Renal cortex interstitium (tissue), 11 donors: ENCODE measurements around the gene LUC7L3. TPM values are rescaled to one million over a fixed set of nuclear protein-coding genes. Genes with fewer than 3 reads are reported as not detected.

Source experiments
- DNase-seq, 11 donors: peaks; one replicate each; pipeline ENCODE4 v3.0.0-alpha.2; 2013; ENCODE audit warnings: low read depth in 9 of 11, low spot score in 4 of 11; ENCODE audit errors: extremely low read depth in 1 of 11
- polyA plus RNA-seq, 3 donors: library from polyadenylated mRNA; unstranded; fragments of 120-200 nt; gene quantifications; one replicate each; pipeline ENCODE4 v1.2.1, GENCODE V29; 2013; ENCODE audit not compliant: insufficient read length in 3 of 3

Gene LUC7L3
- polyA plus RNA-seq, 3 donors, result 519 to 747 (median 689) TPM

GRCh38 chr17:50728881-50729765, 9.7 kb downstream of the LUC7L3 start:
- DNase-seq, result no peak

DNA sequence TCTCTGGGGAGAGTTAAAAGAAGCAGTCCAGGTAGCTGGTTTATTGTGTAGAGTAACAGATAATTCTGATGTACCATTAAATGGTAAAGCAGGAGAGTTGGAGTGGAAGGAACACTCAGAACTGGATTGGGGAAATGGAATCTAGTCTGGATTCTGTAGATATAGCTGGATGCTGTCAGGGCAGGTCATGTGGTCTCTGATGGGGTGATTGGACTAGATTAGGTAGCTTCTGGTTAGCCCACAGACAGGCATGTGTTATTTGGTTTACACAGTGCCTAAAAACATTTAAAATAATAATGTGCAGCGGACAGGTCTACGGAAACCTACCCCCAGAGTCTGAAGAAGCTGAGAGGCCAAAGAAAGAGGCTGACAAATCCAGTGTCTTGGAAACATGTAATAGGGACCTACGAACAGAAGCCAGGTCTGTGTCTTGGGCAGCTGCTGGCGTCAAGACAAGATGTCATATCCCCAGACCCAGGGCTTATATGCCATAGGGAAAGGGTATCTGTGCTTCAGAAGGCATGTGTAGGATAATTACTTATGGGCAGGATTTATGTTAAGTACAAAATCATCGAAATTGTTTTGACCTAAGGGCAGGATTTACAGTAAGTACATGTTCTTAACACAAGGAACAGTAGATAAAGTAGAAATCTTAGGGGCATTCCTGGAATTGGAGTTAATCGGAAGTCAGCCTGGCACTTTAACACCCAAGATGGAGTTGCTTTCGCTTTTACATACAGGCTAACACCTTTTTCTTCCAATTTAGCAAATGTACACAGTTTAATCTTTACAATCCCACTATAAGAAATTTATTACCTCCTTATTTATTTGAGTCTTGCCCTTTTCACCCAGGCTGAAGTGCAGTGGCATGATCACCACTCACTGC, 12.4 kb downstream of the LUC7L3 start:
- DNase-seq, result no peak

DNA sequence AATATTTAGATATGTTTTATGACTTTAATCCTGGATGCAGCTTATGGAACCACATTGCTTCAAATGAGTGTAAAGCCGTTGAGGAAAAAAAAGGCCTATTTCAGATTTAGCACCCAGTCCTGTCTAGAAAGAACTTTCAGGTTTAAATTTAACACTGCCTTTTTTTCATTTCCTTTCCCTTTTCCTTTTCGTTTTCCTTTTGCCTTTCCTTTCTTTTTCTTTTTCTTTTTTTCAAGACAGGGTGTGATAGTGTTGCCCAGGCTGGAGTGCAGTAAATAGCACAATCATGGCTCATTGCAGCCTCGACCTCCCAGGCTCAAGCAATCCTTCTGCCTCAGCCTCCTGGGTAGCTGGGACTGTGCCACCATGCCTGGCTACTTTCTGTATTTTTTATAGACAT, 15.9 kb downstream of the LUC7L3 start:
- no peak for DNase-seq

GRCh38 chr17:50737118-50737698, 17.8 kb downstream of the LUC7L3 start:
- no peak for DNase-seq

GRCh38 chr17:50739098-50739497, 19.7 kb downstream of the LUC7L3 start:
- no peak for DNase-seq

- DNase-seq, result no peak
Measured at GRCh38 chr17:50745631-50746030, 26.2 kb downstream of the LUC7L3 start.

- no peak for DNase-seq
Measured at GRCh38 chr17:50749245-50749644, 29.8 kb downstream of the LUC7L3 start.

- DNase-seq, result no peak
Measured at GRCh38 chr17:50754521-50754920, 35.1 kb downstream of the LUC7L3 start.

DNA sequence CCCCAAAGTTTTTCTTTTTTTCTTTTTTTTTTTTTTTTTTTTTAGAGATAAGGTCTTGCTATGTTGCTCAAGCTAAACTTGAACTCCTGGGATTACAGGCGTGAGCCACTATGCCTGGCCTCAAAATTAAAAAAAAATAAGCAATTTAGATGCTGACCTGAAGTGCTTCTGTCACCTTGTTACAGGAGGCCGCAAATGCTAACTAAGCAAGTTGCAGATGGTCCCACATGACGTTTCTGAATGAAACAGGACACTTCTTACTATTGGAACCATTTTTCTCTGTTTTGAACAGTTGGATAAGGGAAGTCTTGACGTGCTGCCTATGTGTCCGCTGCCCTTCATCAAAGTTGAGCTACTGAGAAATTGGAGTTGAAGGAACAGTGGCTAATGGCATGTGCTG, 39.1 kb downstream of the LUC7L3 start:
- DNase-seq, result no peak

GRCh38 chr17:50758989-50759544, 39.7 kb downstream of the LUC7L3 start:
- DNase-seq, result no peak

- DNase-seq, result no peak
Measured at GRCh38 chr17:50762177-50762576, 42.8 kb downstream of the LUC7L3 start.

DNA sequence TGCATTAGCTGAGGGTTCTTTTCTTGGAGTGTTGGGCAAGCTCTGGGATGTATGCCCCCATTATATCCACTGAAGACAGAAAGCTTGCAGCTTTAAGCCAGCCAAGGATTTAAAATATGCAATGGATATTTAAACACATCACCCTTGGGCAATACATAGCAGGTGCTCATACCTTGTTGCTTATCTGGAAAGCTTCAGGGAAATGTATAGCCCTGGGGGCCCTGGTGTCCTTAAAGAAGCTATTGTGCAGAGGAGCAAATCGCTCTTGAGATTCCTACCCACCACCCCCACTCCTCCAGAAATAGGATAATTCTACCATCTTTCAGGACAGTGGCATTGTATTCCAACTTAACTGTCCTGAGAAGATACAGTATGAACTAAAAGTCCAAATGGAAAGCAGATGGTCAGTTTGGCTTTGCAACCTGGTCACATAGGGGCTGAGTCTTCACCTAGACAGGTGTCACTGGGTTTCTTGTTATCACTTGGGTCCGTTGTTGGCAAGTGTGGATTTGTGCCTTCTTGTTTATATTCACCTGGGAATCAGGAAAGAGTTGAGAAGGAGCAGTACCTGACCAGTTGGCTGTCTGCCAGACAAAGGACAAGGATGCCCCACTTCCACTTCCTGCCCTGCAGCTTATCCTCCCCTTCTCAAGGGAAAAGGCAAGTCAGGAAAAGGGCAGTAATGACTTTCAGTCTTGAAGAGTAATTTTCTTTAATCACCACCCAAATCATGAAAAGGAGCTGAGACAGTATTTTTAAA, 44.5 kb downstream of the LUC7L3 start:
- DNase-seq, result no peak

DNA sequence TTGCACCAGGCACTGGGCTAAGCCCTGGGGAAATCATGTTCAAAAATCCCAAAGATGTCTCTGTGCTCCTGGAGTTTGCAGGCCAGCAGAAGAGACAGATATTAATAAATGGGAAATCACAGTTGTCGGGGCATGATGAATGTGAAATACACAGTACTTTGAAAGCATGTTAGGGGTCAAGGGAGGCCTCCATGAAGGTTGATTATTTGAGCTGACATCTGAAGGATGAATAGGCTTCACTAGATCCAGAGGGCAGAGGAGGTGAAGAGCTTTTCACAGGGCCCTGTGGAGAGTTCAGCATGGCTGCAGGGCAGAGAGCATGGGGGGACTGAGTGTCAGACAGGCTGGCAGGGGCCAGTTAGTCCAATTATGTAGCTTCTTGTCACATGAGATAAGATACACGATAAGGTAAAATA, 45.3 kb downstream of the LUC7L3 start:
- DNase-seq, result no peak

- no peak for DNase-seq
Measured at GRCh38 chr17:50765454-50766221, 46.2 kb downstream of the LUC7L3 start.

GRCh38 chr17:50766222-50767023, 47.0 kb downstream of the LUC7L3 start:
- DNase-seq, result no peak

DNA sequence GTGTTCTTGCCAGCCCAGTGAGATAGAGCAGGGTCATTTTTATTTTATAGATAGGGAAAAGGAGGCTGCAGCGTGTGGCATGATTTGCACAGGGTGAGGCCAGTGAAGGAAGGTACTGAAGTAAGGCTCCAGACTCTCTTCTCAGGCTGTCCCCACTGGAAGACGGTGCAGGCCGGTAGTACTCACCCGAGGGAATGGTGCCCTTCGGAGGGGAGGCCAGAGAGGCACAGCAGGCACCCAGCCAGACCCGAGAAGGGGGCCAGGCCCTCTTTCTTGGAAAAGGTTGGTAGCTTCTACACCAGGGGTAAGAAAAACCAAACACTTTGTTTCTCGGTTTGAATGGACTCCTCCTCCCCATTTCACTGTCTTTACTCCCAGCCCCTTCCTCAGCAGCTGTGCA, 47.6 kb downstream of the LUC7L3 start:
- no peak for DNase-seq

- DNase-seq, result no peak
Measured at GRCh38 chr17:50767446-50767845, 48.0 kb downstream of the LUC7L3 start, which contains the start of gene ANKRD40CL. Gene ANKRD40CL, minus strand, starts transcription at chr17:50767518. Its CDS starts 605 bp downstream, at chr17:50766913.
